IMR-90 (cell line): ENCODE data around the gene TENM4. TPM values are rescaled to one million over a fixed set of nuclear protein-coding genes. Genes with fewer than 3 reads are reported as not detected.

Experiments used
- ATAC-seq: fragments of 200-7000 bp; cut with Tn5 transposase; 2 replicates; pipeline ENCODE4 v1.9.1; 2020; ENCODE audit warnings: low read depth, mild to moderate bottlenecking, moderate library complexity
- BruUV-seq: library from RNA; stranded (reverse); fragments of 400-500 nt; replicated peaks from 2 replicates; lab custom pipeline; 2021; lab: Mats Ljungman, UMichigan
- CTCF ChIA-PET: fragments of 300-600 bp; formaldehyde crosslinking; extraction: SDS; loops from one replicate; lab custom pipeline; 2021; ENCODE audit warnings: antibody characterized with exemption; lab: Yijun Ruan, JAX
- POLR2A ChIA-PET: fragments of 300-600 bp; sonication (Branson Sonifier 250); formaldehyde crosslinking; loops from one replicate; lab custom pipeline; 2022; ENCODE audit warnings: antibody characterized with exemption; ENCODE audit not compliant: unreplicated experiment; lab: Charles Lee
- DNase-seq: peaks from one replicate; pipeline ENCODE4 v3.0.0; 2013
- H2AFZ ChIP-seq: replicated peaks from 2 replicates; pipeline ENCODE3; 2013; ENCODE audit warnings: low read length, mild to moderate bottlenecking; ENCODE audit not compliant: poor library complexity
- H2AK5ac ChIP-seq: 2 replicates; pipeline ENCODE4 v1.6.1; 2013; ENCODE audit warnings: low read depth, low read length, inconsistent platforms
- H2AK9ac ChIP-seq: replicated peaks from 2 replicates; pipeline ENCODE3; 2013; ENCODE audit warnings: mild to moderate bottlenecking, low read depth, low read length, moderate library complexity; ENCODE audit not compliant: poor library complexity
- H2BK120ac ChIP-seq: 2 replicates; pipeline ENCODE4 v1.6.1; 2013; ENCODE audit warnings: low read depth, low read length, inconsistent platforms
- H2BK15ac ChIP-seq: 3 replicates; pipeline ENCODE4 v1.6.1; 2013; ENCODE audit warnings: low read depth, low read length, inconsistent platforms
- H2BK20ac ChIP-seq: 2 replicates; pipeline ENCODE4 v1.6.1; 2013; ENCODE audit warnings: low read depth, mild to moderate bottlenecking, inconsistent platforms, low read length, moderate library complexity
- H2BK5ac ChIP-seq: 2 replicates; pipeline ENCODE4 v1.6.1; 2013; ENCODE audit warnings: mild to moderate bottlenecking, low read depth, low read length, inconsistent platforms; ENCODE audit not compliant: poor library complexity, severe bottlenecking
- H3K14ac ChIP-seq: replicated peaks from 2 replicates; pipeline ENCODE4 v1.6.1; 2013; ENCODE audit warnings: low read depth, low read length, inconsistent platforms
- H3K18ac ChIP-seq: 2 replicates; pipeline ENCODE4 v1.6.1; 2013; ENCODE audit warnings: low read depth, low read length, control low read depth
- H3K23ac ChIP-seq: 2 replicates; pipeline ENCODE4 v1.6.1; 2013; ENCODE audit warnings: low read depth, low read length, inconsistent platforms
- H3K27ac ChIP-seq: 2 replicates; pipeline ENCODE4 v1.5.1; 2013; ENCODE audit warnings: mild to moderate bottlenecking, control low read depth, low read length; ENCODE audit not compliant: insufficient read depth
- H3K27me3 ChIP-seq: 2 replicates; pipeline ENCODE4 v1.6.1; 2013; ENCODE audit warnings: low read length; ENCODE audit not compliant: control insufficient read depth, insufficient read depth
- H3K36me3 ChIP-seq: 2 replicates; pipeline ENCODE4 v1.6.1; 2013; ENCODE audit warnings: low read length, mixed read lengths; ENCODE audit not compliant: control insufficient read depth, insufficient read depth
- H3K4ac ChIP-seq: 2 replicates; pipeline ENCODE4 v1.6.1; 2013; ENCODE audit warnings: low read depth, low read length, inconsistent platforms
- H3K4me1 ChIP-seq: 2 replicates; pipeline ENCODE4 v1.6.1; 2013; ENCODE audit warnings: low read length, mixed read lengths; ENCODE audit not compliant: control insufficient read depth, insufficient read depth
- H3K4me2 ChIP-seq: 2 replicates; pipeline ENCODE4 v1.6.1; 2013; ENCODE audit warnings: low read depth, mild to moderate bottlenecking, control low read depth, low read length, moderate library complexity
- H3K4me3 ChIP-seq: 2 replicates; pipeline ENCODE4 v1.5.1; 2013; ENCODE audit warnings: low read depth, mild to moderate bottlenecking, control low read depth, low read length, moderate library complexity; ENCODE audit not compliant: insufficient read depth
- H3K56ac ChIP-seq: 2 replicates; pipeline ENCODE4 v1.6.1; 2013; ENCODE audit warnings: low read length, inconsistent platforms; ENCODE audit not compliant: insufficient read depth; ENCODE audit errors: extremely low read depth
- H3K79me1 ChIP-seq, 2 experiments: 2 replicates each; pipeline ENCODE4 v1.6.1; 2013; ENCODE audit warnings: low read length in 2 of 2, inconsistent platforms in 1 of 2, low read depth in 1 of 2
- H3K9ac ChIP-seq: 2 replicates; pipeline ENCODE4 v1.6.1; 2013; ENCODE audit warnings: low read depth, low read length, control low read depth
- H3K9me1 ChIP-seq: 2 replicates; pipeline ENCODE4 v1.6.1; 2013; ENCODE audit warnings: low read length, inconsistent platforms; ENCODE audit not compliant: insufficient read depth
- H3K9me3 ChIP-seq: 2 replicates; pipeline ENCODE4 v1.6.1; 2013; ENCODE audit warnings: low read length; ENCODE audit not compliant: control insufficient read depth, insufficient read depth
- H4K20me1 ChIP-seq: 2 replicates; pipeline ENCODE4 v1.6.1; 2013; ENCODE audit warnings: low read length, inconsistent platforms; ENCODE audit not compliant: insufficient read depth
- H4K5ac ChIP-seq: 2 replicates; pipeline ENCODE4 v1.6.1; 2013; ENCODE audit warnings: mild to moderate bottlenecking, low read depth, low read length, control low read depth
- H4K8ac ChIP-seq, 2 experiments: 2 replicates each; pipeline ENCODE4 v1.6.1; 2013; ENCODE audit warnings: low read depth in 2 of 2, low read length in 2 of 2, control low read depth in 1 of 2, inconsistent platforms in 1 of 2
- H4K91ac ChIP-seq: 2 replicates; pipeline ENCODE4 v1.6.1; 2013; ENCODE audit warnings: low read depth, low read length, inconsistent platforms; ENCODE audit not compliant: insufficient read depth
- CHD1 ChIP-seq: IDR thresholded peaks from 2 replicates; pipeline ENCODE4 v1.6.1; 2012; ENCODE audit warnings: low read depth, low read length, improper control_type of control experiment
- WGBS, 2 experiments: methylation state at CpG; one replicate each; pipeline versions ENCODE4 v1.1.5 to v1.1.7; 2013; ENCODE audit warnings: missing lambda C conversion rate in 2 of 2; ENCODE audit not compliant: insufficient read length in 1 of 2; ENCODE audit errors: extremely low coverage in 2 of 2; 5-methylcytosine and 5-hydroxymethylcytosine counted together
- dilution Hi-C: fragments of 300-500 bp; cut with HindIII; formaldehyde crosslinking; loops from one replicate; pipeline ENCODE4 v1.14.3; 2018; ENCODE audit warnings: low sequenced_read_pairs; ENCODE audit not compliant: unreplicated experiment
- in situ Hi-C: fragments of 300-500 bp; cut with MboI; formaldehyde crosslinking; loops from 3 replicates; pipeline ENCODE4 v1.14.3; 2019; ENCODE audit warnings: low sequenced_read_pairs, inconsistent platforms, mixed read lengths
- intact Hi-C: fragments of 100-400 bp; cut with micrococcal nuclease; formaldehyde crosslinking; loops from 2 replicates; pipeline ENCODE4 v1.10.0; 2022
- polyA plus RNA-seq, 3 experiments: library from polyadenylated mRNA; depleted of rRNA; stranded (reverse); fragments of >200 nt; gene quantifications; 2 replicates each; pipeline ENCODE4 v1.2.3, GENCODE V29; 2012; ENCODE audit warnings: low replicate concordance in 1 of 3
- total RNA-seq: library from RNA; depleted of rRNA; stranded (reverse); fragments of >200 nt; gene quantifications from 2 replicates; pipeline ENCODE4 v1.2.3, GENCODE V29; 2012

TENM4 gene
- total and polyA plus RNA-seq, 2 of the 4 experiments (the other 2 are of a cell fraction) = 7.4 to 9.0 TPM

DNA sequence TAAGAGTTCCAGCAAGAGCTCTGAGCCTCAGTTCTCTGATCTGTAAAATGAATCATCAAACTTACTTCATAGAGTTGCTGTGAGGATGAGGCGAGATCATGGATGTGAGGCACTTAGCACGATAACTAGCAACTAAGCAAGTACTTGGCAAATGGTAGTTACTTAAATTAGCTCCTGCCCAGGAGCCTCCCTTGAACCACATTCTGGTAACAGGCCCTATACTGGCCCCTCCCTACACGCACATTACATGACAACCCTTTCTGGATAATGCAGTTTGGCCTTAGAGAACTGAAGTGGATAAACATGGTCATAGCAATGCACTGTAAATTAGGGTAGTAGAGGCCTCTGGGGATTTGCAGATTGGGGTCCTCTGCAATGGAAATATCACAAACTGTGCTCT is 678.7 kb downstream of the TENM4 start:
- dilution Hi-C loops = no loop called here
- H3K4me2 ChIP-seq = no peak overlapping the region
- no peak overlapping the region for H3K27ac ChIP-seq
- H3K79me1 ChIP-seq = no peaks in the 10 kb centered on the region
- no peak overlapping the region for H3K4ac ChIP-seq
- no peak overlapping the region for H3K9ac ChIP-seq
- H2AFZ ChIP-seq = no peak overlapping the region
- no peak overlapping the region for H2BK15ac ChIP-seq
- no peak overlapping the region for H2AK9ac ChIP-seq
- ATAC-seq (no peak), DNase-seq (no peak)
- H4K91ac ChIP-seq = no peak overlapping the region
- ChIA-PET POLR2A (no interaction called here), CTCF (no interaction called here)
- no peak overlapping the region for H3K4me3 ChIP-seq
- no peak overlapping the region for H2BK120ac ChIP-seq
- peaks cover 1% of the 10 kb centered on the region; the same call in 1 of the 2 replicates for H3K9me1 ChIP-seq
- no CpG with 5 or more reads among the region's 3 CpGs for WGBS, 2 experiments
- no peak overlapping the region for H4K8ac ChIP-seq
- no peaks in the 10 kb centered on the region for H3K4me1 ChIP-seq
- intact Hi-C loops = no loop called here
- H2BK5ac ChIP-seq = no peak overlapping the region
- H3K23ac ChIP-seq = no peak overlapping the region
- TF ChIP-seq CHD1 = no peak
- no peak overlapping the region for H3K14ac ChIP-seq
- H2BK20ac ChIP-seq = no peak overlapping the region
- no peaks in the 10 kb centered on the region for H3K9me3 ChIP-seq
- H3K27me3 ChIP-seq = no peaks in the 10 kb centered on the region
- in situ Hi-C loops = no loop called here
- H3K18ac ChIP-seq = no peak overlapping the region
- H4K5ac ChIP-seq = no peak overlapping the region
- H4K20me1 ChIP-seq = no peaks in the 10 kb centered on the region
- BruUV-seq = no TSS peak
- 0 out of 2 replicates have a peak, but pooled peaks cover 1% of the 10 kb centered on the region for H3K36me3 ChIP-seq
- no peak overlapping the region for H3K56ac ChIP-seq
- H2AK5ac ChIP-seq = no peak overlapping the region
